ENCODE measurements around the gene PDE2A.

PDE2A gene

GRCh38 chr11:72661486-72661885, 12.7 kb downstream of the PDE2A start:
- no peak for TF ChIP-seq CTCF (IDR thresholded peaks at IDR 0.05; ENCODE audit: insufficient read depth, missing control alignments)
- no peak for FAIRE-seq

GRCh38 chr11:72658989-72659640, 15.1 kb downstream of the PDE2A start:
- TF ChIP-seq CTCF (IDR thresholded peaks at IDR 0.05; ENCODE audit: insufficient read depth, missing control alignments): no peak
- FAIRE-seq (no peak), DNase-seq (ENCODE audit: insufficient read length, low spot score) (no peak)

More at GRCh38 chr11:72661486-72661885, 12.7 kb downstream of the PDE2A start:
- DNase-seq (ENCODE audit: insufficient read length, low spot score): no peak

GRCh38 chr11:72657411-72658100, 16.7 kb downstream of the PDE2A start:
- DNase-seq (ENCODE audit: insufficient read length, low spot score): no peak
- no peak for FAIRE-seq
- TF ChIP-seq CTCF (IDR thresholded peaks at IDR 0.05; ENCODE audit: insufficient read depth, missing control alignments): no peak

GRCh38 chr11:72655896-72656464, 18.2 kb downstream of the PDE2A start:
- DNase-seq (ENCODE audit: insufficient read length, low spot score) (no peak), FAIRE-seq (no peak)

GRCh38 chr11:72655014-72655413, 19.2 kb downstream of the PDE2A start:
- DNase-seq (ENCODE audit: insufficient read length, low spot score) (no peak), FAIRE-seq (no peak)
- TF ChIP-seq CTCF (IDR thresholded peaks at IDR 0.05; ENCODE audit: insufficient read depth, missing control alignments): no peak

More at GRCh38 chr11:72655896-72656464, 18.2 kb downstream of the PDE2A start:
- no peak for TF ChIP-seq CTCF (IDR thresholded peaks at IDR 0.05; ENCODE audit: insufficient read depth, missing control alignments)

GRCh38 chr11:72653649-72654048, 20.6 kb downstream of the PDE2A start:
- DNase-seq (ENCODE audit: insufficient read length, low spot score): no peak
- TF ChIP-seq CTCF (IDR thresholded peaks at IDR 0.05; ENCODE audit: insufficient read depth, missing control alignments): no peak
- FAIRE-seq: no peak

All from D721Med (cell line).